GM19372 (cell line): ENCODE measurements around the gene IFITM1.
"Not testable (repeated sequence)": the region's sequence is repeated elsewhere in the genome, so short reads cannot be mapped to it uniquely, and the experiment has no call there.

ENCODE experiments used
- ATAC-seq: cut with Tn5 transposase; IDR thresholded peaks from one replicate; pipeline ENCODE4 v1.9.1; 2021; ENCODE audit warnings: mild to moderate bottlenecking, low read depth, moderate library complexity; ENCODE audit not compliant: unreplicated experiment

Gene IFITM1

DNA sequence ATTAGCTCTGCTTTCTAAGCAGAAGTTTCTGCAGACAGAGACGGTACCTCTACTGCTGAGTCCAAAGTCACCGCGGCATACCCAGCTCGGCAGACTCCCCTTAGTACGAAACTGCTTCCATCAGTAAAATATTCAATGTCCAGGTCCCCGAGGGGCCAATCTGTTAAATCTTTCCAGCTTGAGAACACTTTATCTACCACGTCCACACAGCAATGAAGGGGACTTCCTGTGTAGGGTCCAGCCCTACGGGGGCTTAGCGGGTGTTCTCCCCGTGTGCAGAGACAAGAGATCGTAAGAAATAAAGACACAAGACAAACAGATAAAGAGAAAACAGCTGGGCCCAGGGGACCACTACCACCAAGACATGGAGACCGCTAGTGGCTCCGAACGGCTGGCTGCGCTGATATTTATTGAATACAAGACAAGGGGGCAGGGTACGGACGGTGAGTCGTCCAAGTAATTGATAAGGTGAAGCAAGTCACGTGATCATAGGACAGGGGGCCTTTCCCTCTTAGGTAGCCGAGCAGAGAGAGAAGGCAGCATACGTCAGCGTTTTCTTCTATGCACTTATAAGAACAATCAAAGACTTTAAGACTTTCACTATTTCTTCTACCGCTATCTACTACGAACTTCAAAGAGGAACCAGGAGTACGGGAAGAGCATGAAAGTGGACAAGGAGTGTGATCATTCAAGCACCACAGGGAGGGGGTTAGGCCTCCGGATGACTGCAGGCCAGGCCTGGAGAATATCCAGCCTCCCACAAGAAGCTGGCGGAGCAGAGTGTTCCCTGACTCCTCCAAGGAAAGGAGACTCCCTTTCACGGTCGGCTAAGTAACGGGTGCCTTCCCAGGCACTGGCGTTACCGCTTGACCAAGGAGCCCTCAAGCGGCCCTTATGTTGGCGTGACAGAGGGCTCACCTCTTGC lies 11.0 kb downstream of the IFITM1 start:
- not testable (repeated sequence) for ATAC-seq

GRCh38 chr11:325796-326591 lies 12.2 kb downstream of the IFITM1 start:
- ATAC-seq: no peak

- ATAC-seq: peak; percentile 16
These were observed 12.7 kb downstream of the IFITM1 start for GRCh38 chr11:326592-326841.

- peak; percentile 56 for ATAC-seq
These were observed 13.2 kb downstream of the IFITM1 start for GRCh38 chr11:326842-327580.

DNA sequence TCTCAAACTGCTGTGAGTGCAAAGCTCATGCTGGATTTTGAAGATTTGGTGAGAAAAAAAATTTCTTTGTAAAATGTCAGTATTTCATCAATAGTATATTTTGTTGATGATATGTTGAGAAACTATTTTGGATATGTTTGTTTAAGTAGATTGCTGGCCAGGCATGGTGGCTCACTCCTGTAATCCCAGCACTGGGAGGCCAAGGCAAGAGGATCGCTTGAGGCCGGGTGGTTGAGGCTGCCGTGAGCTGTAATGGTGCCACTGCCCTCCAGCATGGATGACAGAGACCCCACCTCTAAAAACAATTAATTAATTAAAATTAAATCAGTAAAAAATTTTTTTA lies 13.7 kb downstream of the IFITM1 start:
- no peak for ATAC-seq

- no peak for ATAC-seq
These were observed 14.2 kb downstream of the IFITM1 start for GRCh38 chr11:328012-328411.

DNA sequence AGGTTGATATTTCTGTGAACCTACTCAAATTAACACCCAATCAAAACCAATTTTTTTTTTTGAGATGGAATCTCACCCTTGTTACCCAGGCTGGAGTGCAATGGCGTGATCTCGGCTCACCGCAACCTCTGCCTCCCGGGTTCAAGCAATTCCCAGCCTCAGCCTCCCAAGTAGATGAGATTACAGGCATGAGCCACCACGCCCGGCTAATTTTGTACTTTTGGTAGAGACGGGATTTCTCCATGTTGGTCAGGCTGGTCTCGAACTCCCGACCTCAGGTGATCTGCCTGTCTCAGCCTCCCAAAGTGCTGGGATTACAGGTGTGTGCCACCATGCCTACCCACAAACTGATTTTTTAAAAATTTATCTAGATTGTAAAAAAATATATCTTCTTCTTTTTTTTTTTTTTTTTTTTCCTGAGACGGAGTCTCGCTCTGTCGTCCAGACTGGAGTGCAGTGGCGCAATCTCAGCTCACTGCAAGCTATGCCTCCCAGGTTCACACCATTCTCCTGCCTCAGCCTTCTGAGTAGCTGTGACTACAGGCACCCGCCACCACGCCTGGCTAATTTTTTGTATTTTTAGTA lies 14.8 kb downstream of the IFITM1 start:
- not testable (repeated sequence) for ATAC-seq

- ATAC-seq: no peak
These were observed 16.0 kb downstream of the IFITM1 start for GRCh38 chr11:329886-330253.

DNA sequence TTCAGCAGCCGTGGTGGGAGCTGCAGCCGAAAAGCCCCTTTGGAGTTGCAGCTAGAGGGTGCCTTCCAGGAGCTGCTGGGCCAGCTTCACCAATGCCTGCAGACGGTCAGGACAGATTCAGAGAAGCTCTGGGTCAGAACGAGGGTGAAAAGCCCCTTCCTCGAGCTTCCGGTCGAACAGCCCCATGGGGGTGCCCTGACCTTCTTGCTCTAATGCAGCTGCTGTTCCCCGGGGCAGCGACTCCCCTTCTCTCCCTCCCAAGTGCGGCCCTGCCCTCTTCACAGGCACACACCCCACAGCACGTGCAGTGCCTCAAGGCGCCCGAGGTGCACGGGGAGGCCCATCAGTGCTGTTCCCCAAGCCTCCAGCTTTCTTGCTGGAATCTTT lies 16.5 kb downstream of the IFITM1 start:
- no peak for ATAC-seq

- no peak for ATAC-seq
These were observed 17.0 kb downstream of the IFITM1 start for GRCh38 chr11:330694-331357.

DNA sequence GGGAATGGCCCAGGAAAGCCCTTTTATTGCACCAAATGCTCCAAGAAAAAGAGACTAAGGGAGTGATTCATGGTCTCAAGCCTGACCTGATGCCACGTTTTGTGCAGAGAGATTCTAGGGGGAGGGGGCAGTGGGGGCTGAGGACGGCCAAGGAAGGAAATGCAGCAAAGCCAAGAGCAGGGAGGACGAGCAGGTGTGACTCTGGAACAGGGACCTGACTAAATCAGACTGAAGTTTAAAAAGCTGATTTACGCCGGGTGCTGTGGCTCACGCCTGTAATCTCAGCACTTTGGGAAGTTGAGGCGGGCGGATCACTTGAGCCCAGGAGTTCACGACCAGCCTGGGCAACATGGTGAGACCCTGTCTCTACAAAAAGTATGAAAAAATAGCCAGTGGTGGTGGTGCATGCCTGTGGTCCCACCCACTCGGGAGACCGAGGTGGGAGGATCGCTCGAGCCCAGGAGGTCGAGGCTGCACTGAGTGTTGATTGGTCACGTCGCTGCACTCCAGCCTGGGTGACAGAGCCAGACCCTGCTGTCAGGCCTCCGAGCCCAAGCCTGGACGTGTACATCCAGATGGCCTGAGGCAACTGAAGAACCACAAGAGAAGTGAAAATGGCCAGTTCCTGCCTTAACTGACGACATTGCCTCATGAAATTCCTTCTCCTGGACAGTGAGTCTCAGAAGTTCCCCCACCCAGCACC lies 17.7 kb downstream of the IFITM1 start:
- ATAC-seq: no peak

- no peak for ATAC-seq
These were observed 19.0 kb downstream of the IFITM1 start for GRCh38 chr11:332651-333480.

- not testable (repeated sequence) for ATAC-seq
These were observed 19.9 kb downstream of the IFITM1 start for GRCh38 chr11:333616-334263.

GRCh38 chr11:334264-334994 lies 20.6 kb downstream of the IFITM1 start:
- no peak for ATAC-seq

DNA sequence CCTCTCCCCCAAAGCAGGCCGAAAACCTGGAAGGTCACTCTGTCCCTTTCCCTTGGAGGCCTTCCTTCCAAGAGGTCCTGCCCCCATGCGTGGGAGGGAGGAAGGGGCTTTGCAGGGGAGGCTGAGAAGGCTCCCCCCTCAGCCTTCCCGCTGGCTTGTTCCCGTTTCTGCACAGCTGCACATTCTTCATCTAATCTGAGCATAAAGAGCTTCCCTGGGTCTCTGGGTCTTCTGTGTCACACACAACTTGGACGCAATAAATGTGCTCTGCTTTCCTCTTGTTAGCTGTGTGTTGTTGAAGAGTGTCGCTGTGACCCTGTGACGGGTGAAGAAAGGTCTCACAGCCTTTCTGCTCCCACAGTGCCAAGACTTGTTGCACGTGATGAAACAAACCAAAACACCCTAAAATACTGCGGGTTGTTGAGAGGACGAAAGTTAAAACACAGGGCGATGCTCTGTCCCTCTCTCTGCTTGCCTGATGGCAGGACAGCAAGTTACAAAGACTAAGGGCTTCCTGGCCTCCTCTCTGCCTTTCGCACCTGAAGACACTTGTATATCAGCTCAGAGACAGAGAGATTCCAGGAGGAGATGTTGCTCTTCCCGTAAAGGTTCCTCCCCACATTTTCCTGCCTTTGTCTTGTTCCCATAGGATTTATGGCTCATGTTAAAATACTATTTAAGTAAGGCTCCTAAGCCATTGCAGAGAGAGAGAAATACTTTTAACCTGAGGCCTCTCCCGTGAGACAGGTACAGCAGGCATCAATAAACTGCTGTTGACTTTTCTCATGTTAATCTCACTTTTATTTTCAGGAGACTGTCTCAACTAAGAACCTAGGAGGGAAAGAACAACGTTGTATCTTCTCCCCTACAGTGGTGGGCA lies 22.2 kb downstream of the IFITM1 start:
- ATAC-seq: no peak

- no peak for ATAC-seq
These were observed 22.9 kb downstream of the IFITM1 start for GRCh38 chr11:336659-337198.

GRCh38 chr11:337711-338110 lies 23.9 kb downstream of the IFITM1 start:
- ATAC-seq: no peak
